ENCODE results near the gene SYT1.

The SYT1 gene

DNA sequence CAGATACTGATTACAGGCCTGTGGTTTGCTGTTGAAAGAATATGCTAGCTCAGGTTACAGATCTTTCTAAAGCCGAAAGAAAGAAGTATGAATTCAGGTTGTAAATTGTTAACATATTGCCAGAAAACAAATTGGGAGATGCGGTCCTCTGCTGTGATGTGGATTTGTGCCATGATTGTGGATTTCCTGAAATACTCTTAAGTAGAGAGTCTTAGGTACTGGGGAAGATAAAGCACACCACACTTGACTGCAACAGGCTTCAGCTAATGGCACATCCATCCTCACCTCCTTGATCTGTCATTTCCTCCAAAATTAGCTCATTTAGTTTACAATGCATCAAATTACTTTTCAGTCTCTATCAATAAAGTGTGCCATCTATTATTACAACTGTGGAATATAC is 279.2 kb downstream of the SYT1 start:
- DNase-seq (ENCODE audit: extremely low read depth, low read depth): no peak
- TF ChIP-seq, protein P1, sequence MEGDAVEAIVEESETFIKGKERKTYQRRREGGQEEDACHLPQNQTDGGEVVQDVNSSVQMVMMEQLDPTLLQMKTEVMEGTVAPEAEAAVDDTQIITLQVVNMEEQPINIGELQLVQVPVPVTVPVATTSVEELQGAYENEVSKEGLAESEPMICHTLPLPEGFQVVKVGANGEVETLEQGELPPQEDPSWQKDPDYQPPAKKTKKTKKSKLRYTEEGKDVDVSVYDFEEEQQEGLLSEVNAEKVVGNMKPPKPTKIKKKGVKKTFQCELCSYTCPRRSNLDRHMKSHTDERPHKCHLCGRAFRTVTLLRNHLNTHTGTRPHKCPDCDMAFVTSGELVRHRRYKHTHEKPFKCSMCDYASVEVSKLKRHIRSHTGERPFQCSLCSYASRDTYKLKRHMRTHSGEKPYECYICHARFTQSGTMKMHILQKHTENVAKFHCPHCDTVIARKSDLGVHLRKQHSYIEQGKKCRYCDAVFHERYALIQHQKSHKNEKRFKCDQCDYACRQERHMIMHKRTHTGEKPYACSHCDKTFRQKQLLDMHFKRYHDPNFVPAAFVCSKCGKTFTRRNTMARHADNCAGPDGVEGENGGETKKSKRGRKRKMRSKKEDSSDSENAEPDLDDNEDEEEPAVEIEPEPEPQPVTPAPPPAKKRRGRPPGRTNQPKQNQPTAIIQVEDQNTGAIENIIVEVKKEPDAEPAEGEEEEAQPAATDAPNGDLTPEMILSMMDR (IDR thresholded peaks at IDR 0.05; ENCODE audit: low read depth, low read length): no peak

DNA sequence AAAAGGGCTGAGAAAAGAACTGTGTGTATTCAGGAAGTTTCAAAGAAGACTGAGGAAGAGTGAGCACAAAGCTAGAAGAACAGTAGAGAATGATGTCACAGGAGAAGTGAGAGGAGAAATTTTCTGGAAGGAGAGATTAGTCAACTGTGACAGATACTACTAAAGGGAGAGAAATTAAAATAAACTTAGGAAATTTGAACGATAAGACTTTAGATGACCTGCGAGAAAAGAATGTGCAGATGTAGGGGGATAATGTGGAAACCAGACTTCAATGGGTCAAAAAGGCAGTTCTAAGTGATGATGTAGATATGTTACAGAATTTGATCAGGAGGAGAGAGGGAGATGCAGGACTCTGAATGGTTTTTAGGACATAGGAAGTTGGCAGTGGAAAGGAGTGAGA is 287.4 kb downstream of the SYT1 start:
- TF ChIP-seq, protein P1 (IDR thresholded peaks at IDR 0.05; ENCODE audit: low read depth, low read length): no peak
- DNase-seq (ENCODE audit: extremely low read depth, low read depth): no peak

DNA sequence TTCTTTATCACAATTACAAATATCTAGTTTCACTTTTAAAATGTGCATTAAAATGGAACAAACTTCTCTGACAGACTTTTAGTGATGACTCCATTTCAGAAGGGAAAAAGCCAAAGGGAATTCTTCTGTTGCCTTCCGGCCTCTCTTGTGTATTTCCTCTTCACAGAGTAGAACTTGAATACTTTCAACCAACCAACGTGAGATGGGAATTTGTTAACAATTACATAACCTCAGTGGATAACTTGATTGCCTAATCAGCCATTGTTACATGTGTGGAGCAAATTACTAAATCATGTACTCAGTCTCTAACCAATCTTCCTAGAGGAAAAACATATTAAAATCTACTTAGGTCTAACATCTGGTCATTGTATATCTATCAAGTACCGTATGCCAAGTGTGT is 291.1 kb downstream of the SYT1 start:
- TF ChIP-seq, protein P1 (IDR thresholded peaks at IDR 0.05; ENCODE audit: low read depth, low read length): no peak
- DNase-seq (ENCODE audit: extremely low read depth, low read depth): peak; percentile 3

DNA sequence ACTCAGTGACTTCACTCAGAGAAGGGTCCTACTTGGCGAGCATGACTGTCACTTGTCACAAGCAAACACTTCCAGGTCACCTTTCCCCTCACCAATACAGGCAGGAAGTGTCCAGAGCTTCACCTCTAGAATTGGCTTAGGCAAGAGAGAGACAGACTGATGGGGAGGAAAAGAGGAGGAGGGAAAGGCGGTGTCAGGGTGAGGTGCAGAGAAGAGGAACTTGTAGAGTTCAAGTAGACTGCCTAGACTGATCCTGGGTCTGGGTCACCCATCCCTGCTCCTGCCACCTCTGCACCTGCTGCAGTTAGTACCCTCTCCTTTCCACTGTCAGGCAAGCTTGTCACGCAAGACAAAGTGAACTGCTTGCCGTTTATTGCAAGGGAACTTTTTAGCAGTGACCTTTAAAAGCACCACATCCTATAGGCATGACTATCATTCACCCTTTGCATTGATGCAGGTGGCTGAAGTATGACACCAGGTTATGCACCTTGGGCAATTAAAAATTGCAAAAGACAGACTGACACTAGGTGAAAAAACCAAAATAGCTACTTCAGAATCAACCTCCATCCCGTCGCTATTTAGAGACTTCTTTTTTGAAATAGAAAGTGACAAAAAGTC is 292.4 kb downstream of the SYT1 start:
- no peak for DNase-seq (ENCODE audit: extremely low read depth, low read depth)
- TF ChIP-seq, protein P1 (IDR thresholded peaks at IDR 0.05; ENCODE audit: low read depth, low read length): no peak

DNA sequence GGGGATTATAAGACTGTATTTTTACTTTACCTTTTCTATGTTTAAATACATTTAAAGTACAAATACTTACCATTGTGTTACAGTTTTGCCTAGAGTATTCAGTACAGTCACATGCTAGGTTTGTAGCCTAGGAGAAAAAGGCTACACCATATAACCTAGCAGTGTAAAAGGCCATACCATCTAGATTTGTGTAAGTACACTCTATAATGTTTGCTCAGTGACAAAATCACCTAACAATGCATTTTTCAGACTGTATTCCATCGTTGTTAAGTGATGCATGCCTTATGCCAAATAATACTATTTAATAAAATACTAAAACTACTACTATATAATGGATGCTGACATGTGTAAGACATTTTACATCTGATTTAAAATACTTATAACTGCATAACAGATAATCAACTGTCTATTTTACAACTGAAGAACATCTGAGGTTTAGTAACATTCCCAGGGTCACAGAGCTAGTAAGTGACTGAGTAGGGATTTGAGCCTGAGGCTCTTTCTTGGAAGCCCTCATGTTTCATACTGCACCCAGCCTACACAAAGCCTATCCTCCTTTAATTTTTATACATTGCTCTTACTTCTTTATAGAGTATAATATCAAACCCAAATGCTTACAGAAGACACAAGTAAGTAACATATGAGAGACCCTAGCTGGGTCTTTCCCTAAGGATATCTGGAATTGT is 296.8 kb downstream of the SYT1 start:
- TF ChIP-seq, protein P1 (IDR thresholded peaks at IDR 0.05; ENCODE audit: low read depth, low read length): no peak
- DNase-seq (ENCODE audit: extremely low read depth, low read depth): no peak

DNA sequence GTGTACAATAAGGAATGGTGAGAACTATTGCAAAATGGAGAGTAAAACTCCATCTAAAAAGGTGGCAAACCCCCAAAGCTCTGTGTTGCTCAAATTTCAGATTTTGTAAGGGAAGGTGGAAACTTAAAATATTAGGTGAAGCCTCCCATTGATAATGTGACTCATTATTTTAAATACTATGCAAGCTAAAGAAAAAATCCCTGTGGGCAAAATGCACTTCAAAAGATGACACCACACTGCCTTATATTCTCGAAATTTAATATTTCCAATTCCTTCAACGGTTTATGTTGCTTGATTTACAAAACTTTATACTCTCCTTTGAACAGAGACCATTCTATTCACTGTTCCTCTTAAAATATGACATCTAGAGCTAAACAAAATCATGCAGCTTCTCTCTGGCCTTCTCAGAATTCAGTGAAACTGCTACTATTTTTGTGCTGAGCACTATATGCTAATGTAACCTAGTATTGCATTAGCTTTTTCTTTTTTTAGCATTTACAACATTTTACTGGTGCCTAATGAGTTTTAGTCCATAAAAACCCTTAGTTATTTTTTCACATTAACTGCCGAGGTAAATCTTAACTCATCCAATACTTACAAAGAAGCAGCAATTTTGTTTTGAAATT is 297.7 kb downstream of the SYT1 start:
- DNase-seq (ENCODE audit: extremely low read depth, low read depth): no peak
- TF ChIP-seq, protein P1 (IDR thresholded peaks at IDR 0.05; ENCODE audit: low read depth, low read length): no peak

DNA sequence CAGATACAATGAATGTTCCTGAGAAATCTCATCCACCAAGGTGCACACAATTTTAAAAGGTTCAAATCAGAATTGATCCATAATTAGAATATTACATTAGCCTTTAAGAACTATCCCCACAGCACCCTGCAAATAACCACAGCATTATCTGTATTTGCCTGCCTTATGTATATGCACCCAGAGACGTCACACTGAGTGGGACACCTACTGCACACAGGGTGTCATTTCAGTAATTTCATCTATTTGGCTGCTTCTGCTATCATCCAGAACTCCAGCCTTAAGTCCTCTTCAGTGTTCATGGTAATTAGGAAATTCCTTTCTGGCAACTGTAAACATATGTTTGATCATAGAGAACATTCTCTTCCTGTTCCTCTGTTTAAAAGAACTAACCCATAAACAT is 298.4 kb downstream of the SYT1 start:
- TF ChIP-seq, protein P1 (IDR thresholded peaks at IDR 0.05; ENCODE audit: low read depth, low read length): no peak
- no peak for DNase-seq (ENCODE audit: extremely low read depth, low read depth)

Measured in AG09319 (cell line).